C4-2B (cell line): Measurements from ENCODE around the gene CABLES1.

Experiments used
- ZFX ChIP-seq: fragments of 450-650 bp; IDR thresholded peaks from 2 replicates; pipeline ENCODE4 v1.6.1; 2017
- TF ChIP-seq, protein P1 (sequence below): fragments of 450-650 bp; conservative IDR thresholded peaks from 2 replicates; pipeline ENCODE4 v1.5.1; 2017; ENCODE audit warnings: mild to moderate bottlenecking

- TF ChIP-seq, protein P1, sequence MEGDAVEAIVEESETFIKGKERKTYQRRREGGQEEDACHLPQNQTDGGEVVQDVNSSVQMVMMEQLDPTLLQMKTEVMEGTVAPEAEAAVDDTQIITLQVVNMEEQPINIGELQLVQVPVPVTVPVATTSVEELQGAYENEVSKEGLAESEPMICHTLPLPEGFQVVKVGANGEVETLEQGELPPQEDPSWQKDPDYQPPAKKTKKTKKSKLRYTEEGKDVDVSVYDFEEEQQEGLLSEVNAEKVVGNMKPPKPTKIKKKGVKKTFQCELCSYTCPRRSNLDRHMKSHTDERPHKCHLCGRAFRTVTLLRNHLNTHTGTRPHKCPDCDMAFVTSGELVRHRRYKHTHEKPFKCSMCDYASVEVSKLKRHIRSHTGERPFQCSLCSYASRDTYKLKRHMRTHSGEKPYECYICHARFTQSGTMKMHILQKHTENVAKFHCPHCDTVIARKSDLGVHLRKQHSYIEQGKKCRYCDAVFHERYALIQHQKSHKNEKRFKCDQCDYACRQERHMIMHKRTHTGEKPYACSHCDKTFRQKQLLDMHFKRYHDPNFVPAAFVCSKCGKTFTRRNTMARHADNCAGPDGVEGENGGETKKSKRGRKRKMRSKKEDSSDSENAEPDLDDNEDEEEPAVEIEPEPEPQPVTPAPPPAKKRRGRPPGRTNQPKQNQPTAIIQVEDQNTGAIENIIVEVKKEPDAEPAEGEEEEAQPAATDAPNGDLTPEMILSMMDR: no peak
- TF ChIP-seq ZFX: no peak
Measured at GRCh38 chr18:23172591-23173380, 37.5 kb downstream of the CABLES1 start.
